ENCODE results near the gene KIAA1549. TPM values are rescaled to one million over a fixed set of nuclear protein-coding genes. Genes with fewer than 3 reads are reported as not detected.

The KIAA1549 gene
- total and polyA plus RNA-seq, 2 donors (not counting 1 experiment from before 2014, with no cell fraction given) = under 0.01 to 0.52 TPM

GRCh38 chr7:138879356-138879755 lies 101.8 kb downstream of the KIAA1549 start:
- intact Hi-C loops (cut with micrococcal nuclease) = no loop called here
- Histone ChIP-seq H3K36me3 (replicated peaks in 1 of 2; ENCODE audit: control extremely low read depth in 1 of 2, control insufficient read depth in 1 of 2, extremely low read depth in 1 of 2, insufficient read depth in 2 of 2, low read length in 1 of 2) (no peaks in the 10 kb centered on the region), H3K4me2 (replicated peaks; ENCODE audit: low read depth, low read length, poor library complexity, severe bottlenecking) (no peak overlapping the region), H2AFZ (ENCODE audit: insufficient read depth, low read depth, low read length, poor library complexity, severe bottlenecking) (no peak overlapping the region), H3K9me3 (ENCODE audit: control extremely low read depth in 1 of 3, control insufficient read depth in 2 of 3, insufficient read depth in 1 of 3, low read length in 2 of 3) (no peaks in the 10 kb centered on the region), H3K4me3 (ENCODE audit: control extremely low read depth in 1 of 5, extremely low read depth in 1 of 5, insufficient read depth in 1 of 5, low read depth in 2 of 5, low read length in 4 of 5) (no peak overlapping the region), H3K79me2 (ENCODE audit: control insufficient read depth, insufficient read depth, low read length) (no peaks in the 10 kb centered on the region), H3K27me3 (replicated peaks in 1 of 4; ENCODE audit: control extremely low read depth in 1 of 4, control insufficient read depth in 3 of 4, insufficient read depth in 4 of 4, low read length in 3 of 4) (no peaks in the 10 kb centered on the region), H3K9ac (ENCODE audit: low read length) (no peak overlapping the region), H3K4me1 (ENCODE audit: control insufficient read depth in 2 of 2, insufficient read depth in 2 of 2, low read length in 2 of 2) (no peaks in the 10 kb centered on the region), H3K27ac (ENCODE audit: low read length in 2 of 2) (no peak overlapping the region), H4K20me1 (ENCODE audit: control insufficient read depth, insufficient read depth, low read length, poor library complexity, severe bottlenecking) (no peaks in the 10 kb centered on the region)
- Mint-ChIP-seq H3K9me3 (ENCODE audit: insufficient read depth) (no peaks in the 10 kb centered on the region), H3K27ac (no peak overlapping the region), H3K27me3 (no peaks in the 10 kb centered on the region), H3K4me1 (no peaks in the 10 kb centered on the region), H3K4me3 (no peak overlapping the region)
- ATAC-seq (ENCODE audit: low read depth) (no peak), DNase-seq (no peak)
- ChIA-PET CTCF (interaction anchor here (0.9 kb wide), 1 partner anchor 17 kb away, joined by 3 read pairs; no protein-coding TSS in a partner anchor), POLR2A (no interaction called here)
- TF ChIP-seq EZH2 (IDR thresholded peaks at IDR 0.05; ENCODE audit: borderline replicate concordance, insufficient read depth, low read depth, low read length, poor library complexity, severe bottlenecking) = no peak
- TF ChIP-seq CTCF (IDR thresholded peaks at IDR 0.05) = no peak
- WGBS (ENCODE audit: insufficient coverage) = 100% methylated on average over 8 of the region's 10 CpGs

GRCh38 chr7:138878856-138879255 lies 102.3 kb downstream of the KIAA1549 start:
- POLR2A ChIA-PET = no interaction called here
- no peak overlapping the region for H3K9ac ChIP-seq (ENCODE audit: low read length)
- Mint-ChIP-seq H3K4me1 (no peaks in the 10 kb centered on the region), H3K27ac (no peak overlapping the region), H3K27me3 (no peaks in the 10 kb centered on the region), H3K9me3 (ENCODE audit: insufficient read depth) (no peaks in the 10 kb centered on the region), H3K4me3 (no peak overlapping the region)
- H3K9me3 ChIP-seq (ENCODE audit: control extremely low read depth in 1 of 3, control insufficient read depth in 2 of 3, insufficient read depth in 1 of 3, low read length in 2 of 3) = no peaks in the 10 kb centered on the region
- CTCF ChIA-PET = interaction anchor here (0.9 kb wide), 1 partner anchor 17 kb away, joined by 3 read pairs; no protein-coding TSS in a partner anchor
- no peak overlapping the region for H3K4me2 ChIP-seq (replicated peaks; ENCODE audit: low read depth, low read length, poor library complexity, severe bottlenecking)
- H4K20me1 ChIP-seq (ENCODE audit: control insufficient read depth, insufficient read depth, low read length, poor library complexity, severe bottlenecking) = no peaks in the 10 kb centered on the region
- H3K27ac ChIP-seq (ENCODE audit: low read length in 2 of 2) = no peak overlapping the region
- no peaks in the 10 kb centered on the region for H3K79me2 ChIP-seq (ENCODE audit: control insufficient read depth, insufficient read depth, low read length)
- no peaks in the 10 kb centered on the region for H3K36me3 ChIP-seq (replicated peaks in 1 of 2; ENCODE audit: control extremely low read depth in 1 of 2, control insufficient read depth in 1 of 2, extremely low read depth in 1 of 2, insufficient read depth in 2 of 2, low read length in 1 of 2)
- no peaks in the 10 kb centered on the region for H3K27me3 ChIP-seq (replicated peaks in 1 of 4; ENCODE audit: control extremely low read depth in 1 of 4, control insufficient read depth in 3 of 4, insufficient read depth in 4 of 4, low read length in 3 of 4)
- TF ChIP-seq EZH2 (IDR thresholded peaks at IDR 0.05; ENCODE audit: borderline replicate concordance, insufficient read depth, low read depth, low read length, poor library complexity, severe bottlenecking) (no peak), CTCF (IDR thresholded peaks at IDR 0.05) (no peak)
- ATAC-seq (ENCODE audit: low read depth) (no peak), DNase-seq (no peak)
- H3K4me1 ChIP-seq (ENCODE audit: control insufficient read depth in 2 of 2, insufficient read depth in 2 of 2, low read length in 2 of 2) = no peaks in the 10 kb centered on the region
- intact Hi-C loops (cut with micrococcal nuclease) = no loop called here
- no peak overlapping the region for H2AFZ ChIP-seq (ENCODE audit: insufficient read depth, low read depth, low read length, poor library complexity, severe bottlenecking)
- H3K4me3 ChIP-seq (ENCODE audit: control extremely low read depth in 1 of 5, extremely low read depth in 1 of 5, insufficient read depth in 1 of 5, low read depth in 2 of 5, low read length in 4 of 5) = no peak overlapping the region

All from B cell (primary cell).